RWPE1 (cell line): ENCODE data around the gene RAPGEF5.
A peak's percentile ranks its signal among the peaks of the same experiment; 100 is the strongest.

Source experiments
- CTCF ChIA-PET: fragments of 350-600 bp; sonication (Branson Sonifier 250); formaldehyde crosslinking; extraction: SDS; loops from one replicate; lab custom pipeline; 2021; lab: Yijun Ruan, JAX
- POLR2A ChIA-PET: fragments of 400-600 bp; formaldehyde crosslinking; extraction: SDS; loops from one replicate; lab custom pipeline; 2020; ENCODE audit warnings: antibody characterized with exemption; ENCODE audit not compliant: low non-redundant PET; lab: Yijun Ruan, JAX
- DNase-seq: peaks from one replicate; pipeline ENCODE4 v3.0.0; 2012; ENCODE audit warnings: low spot score
- H3K27ac ChIP-seq: fragments of 450-650 bp; 2 replicates; pipeline ENCODE4 v1.5.1; 2017
- TF ChIP-seq, protein P1 (sequence below): fragments of 450-650 bp; conservative IDR thresholded peaks from 2 replicates; pipeline ENCODE4 v1.5.1; 2017; ENCODE audit warnings: low read depth, mild to moderate bottlenecking

RAPGEF5 gene

DNA sequence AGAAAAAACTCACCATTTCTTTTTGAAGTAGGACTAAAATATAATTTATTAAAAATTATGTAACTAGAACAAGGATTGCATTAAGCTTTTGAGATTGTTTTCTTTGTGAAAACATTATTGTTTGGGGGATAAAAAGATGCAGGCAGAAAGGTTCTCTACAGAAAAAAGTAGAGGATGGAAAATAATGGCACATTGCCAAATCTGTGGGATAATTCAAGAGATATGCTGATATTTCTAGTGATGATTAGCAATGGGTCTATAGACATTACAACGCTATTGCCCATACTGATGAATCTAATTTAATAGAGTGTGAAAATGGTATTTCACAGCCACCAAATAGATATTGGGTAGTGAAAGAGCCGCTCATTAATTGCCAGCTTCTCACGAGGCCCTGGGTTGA is 204.3 kb downstream of the RAPGEF5 start:
- no peak overlapping the region for H3K27ac ChIP-seq
- CTCF ChIA-PET: interaction anchor here (1.1 kb wide), 1 partner anchor 70 kb away, joined by 3 read pairs; no protein-coding TSS in a partner anchor
- POLR2A ChIA-PET: no interaction called here
- DNase-seq: no peak
- TF ChIP-seq, protein P1, sequence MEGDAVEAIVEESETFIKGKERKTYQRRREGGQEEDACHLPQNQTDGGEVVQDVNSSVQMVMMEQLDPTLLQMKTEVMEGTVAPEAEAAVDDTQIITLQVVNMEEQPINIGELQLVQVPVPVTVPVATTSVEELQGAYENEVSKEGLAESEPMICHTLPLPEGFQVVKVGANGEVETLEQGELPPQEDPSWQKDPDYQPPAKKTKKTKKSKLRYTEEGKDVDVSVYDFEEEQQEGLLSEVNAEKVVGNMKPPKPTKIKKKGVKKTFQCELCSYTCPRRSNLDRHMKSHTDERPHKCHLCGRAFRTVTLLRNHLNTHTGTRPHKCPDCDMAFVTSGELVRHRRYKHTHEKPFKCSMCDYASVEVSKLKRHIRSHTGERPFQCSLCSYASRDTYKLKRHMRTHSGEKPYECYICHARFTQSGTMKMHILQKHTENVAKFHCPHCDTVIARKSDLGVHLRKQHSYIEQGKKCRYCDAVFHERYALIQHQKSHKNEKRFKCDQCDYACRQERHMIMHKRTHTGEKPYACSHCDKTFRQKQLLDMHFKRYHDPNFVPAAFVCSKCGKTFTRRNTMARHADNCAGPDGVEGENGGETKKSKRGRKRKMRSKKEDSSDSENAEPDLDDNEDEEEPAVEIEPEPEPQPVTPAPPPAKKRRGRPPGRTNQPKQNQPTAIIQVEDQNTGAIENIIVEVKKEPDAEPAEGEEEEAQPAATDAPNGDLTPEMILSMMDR: no peak

DNA sequence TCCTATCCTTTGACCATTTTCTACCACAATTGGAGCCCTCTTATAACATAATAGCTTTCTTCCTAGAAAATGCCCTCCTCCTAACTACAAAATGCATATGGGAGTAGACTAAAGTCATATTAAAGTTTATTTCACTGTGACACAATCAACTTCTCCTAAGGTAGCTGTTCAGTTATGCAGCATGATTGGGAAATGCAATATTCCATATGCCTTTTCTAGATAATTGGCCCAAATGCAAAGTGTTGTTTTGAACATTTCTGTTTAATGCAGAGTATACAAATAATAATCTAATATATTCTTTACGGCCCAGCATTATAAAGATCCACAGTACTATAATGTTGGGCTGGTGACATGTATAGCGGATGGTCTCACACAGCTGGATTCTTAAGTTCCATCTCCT is 205.1 kb downstream of the RAPGEF5 start:
- ChIA-PET POLR2A (no interaction called here), CTCF (no interaction called here)
- DNase-seq: no peak
- no peak overlapping the region for H3K27ac ChIP-seq
- TF ChIP-seq, protein P1: no peak

DNA sequence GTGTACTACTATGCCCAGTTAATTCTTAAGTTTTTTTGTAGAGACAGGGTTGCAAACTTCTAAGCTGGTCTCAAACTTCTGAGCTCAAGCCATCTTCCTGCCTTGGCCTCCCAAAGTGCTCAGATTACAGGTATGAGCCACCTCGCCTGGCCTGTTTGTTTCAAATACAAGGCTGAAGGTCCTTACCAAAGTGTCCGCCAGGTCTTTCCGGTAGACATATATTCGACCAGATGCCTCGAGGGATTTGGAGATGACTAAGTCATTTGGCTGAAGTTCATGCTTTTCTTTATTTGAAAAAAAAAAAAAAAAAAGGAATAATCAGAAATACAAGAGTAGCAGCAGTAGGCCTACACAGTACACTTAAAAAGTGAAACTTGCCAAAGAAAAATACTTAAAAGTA is 206.7 kb downstream of the RAPGEF5 start:
- ChIA-PET POLR2A (no interaction called here), CTCF (interaction anchor here (0.5 kb wide), 1 partner anchor 47 kb away, joined by 4 read pairs; no protein-coding TSS in a partner anchor)
- DNase-seq: peak; percentile 14
- H3K27ac ChIP-seq: no peak overlapping the region
- TF ChIP-seq, protein P1: no peak

DNA sequence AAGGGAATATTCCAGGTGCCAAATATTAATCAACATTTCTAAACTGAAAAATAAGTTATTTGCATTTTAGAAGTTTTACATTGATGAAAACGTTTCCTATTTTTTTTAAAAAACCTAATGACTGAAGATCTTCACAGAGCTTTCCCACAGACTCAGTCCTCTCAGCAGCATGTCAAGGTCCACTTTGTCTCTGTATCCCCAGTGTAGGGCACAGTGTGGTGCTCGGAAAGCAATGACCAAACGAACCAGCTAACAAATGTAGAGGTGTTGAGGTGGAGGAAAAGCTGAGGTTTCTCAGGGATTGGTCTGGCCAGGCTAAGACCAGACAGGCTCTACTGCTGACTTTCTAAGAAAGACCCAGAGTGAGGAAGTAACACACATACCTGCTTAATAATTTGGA is 209.1 kb downstream of the RAPGEF5 start:
- ChIA-PET CTCF (no interaction called here), POLR2A (no interaction called here)
- no peak for DNase-seq
- H3K27ac ChIP-seq: no peak overlapping the region
- TF ChIP-seq, protein P1: no peak

DNA sequence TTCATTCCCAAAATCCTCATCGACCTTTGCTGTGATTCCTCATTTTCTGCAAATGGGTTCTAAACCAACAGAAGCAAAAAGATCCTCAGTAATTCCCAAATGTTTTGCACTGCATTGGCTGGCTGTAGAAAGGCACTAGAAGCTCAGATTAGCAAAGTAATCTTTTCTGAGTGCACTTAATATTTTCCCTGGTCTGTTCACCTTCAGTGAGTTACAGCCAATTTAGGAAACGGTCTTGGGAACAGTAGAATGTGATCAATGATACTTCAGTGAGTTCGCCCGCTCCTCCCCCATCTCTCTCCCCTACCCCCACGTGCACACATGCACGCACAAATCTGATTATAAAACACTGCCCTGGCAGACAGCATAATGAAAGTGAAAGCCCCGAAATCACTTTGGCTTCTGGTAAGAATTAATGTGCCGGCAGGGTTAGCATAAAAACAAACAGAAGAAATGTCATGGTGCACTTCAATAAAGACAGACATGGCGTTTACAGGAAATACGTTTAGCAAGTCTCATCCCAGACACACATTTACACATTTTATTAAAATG is 209.9 kb downstream of the RAPGEF5 start:
- POLR2A ChIA-PET: no interaction called here
- DNase-seq: no peak
- no peak overlapping the region for H3K27ac ChIP-seq
- TF ChIP-seq, protein P1: no peak
- CTCF ChIA-PET: interaction anchor here (0.7 kb wide), 1 partner anchor 260 kb away, joined by 5 read pairs; no protein-coding TSS in a partner anchor

DNA sequence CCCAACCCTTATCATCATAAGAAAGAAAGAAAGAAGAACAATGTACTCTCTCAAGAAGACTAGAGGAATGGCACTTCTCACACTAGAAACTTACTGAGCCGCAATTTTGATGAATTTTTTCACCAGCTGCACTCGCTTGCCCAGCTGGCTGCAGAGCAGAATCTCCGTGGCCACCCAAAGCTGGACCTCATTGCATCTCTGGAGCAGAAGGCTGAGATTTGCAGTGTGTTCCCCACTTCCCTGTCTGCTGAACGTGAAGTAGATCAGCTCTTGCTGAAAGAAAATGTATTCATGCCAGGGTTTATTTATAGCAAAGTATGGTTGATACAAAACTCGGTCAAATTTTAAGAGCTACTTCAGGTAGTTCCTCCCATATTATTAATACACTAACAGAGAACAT is 212.0 kb downstream of the RAPGEF5 start:
- TF ChIP-seq, protein P1: no peak
- ChIA-PET CTCF (no interaction called here), POLR2A (no interaction called here)

More for the DNA sequence above, 212.0 kb downstream of the RAPGEF5 start:
- DNase-seq: no peak
- H3K27ac ChIP-seq: no peak overlapping the region
